Activated CD8-positive, alpha-beta T cell treated with anti-CD3 and anti-CD28 coated beads, Interleukin-2, amount 10 ng/mL, durations not matched to agents 7 days and 5 days (primary cell): ENCODE measurements around the gene ARG1. TPM values are rescaled to one million over a fixed set of nuclear protein-coding genes. Genes with fewer than 3 reads are reported as not detected.
A peak's percentile ranks its signal among the peaks of the same experiment; 100 is the strongest.

Source experiments
- ATAC-seq: fragments of 150-1000 bp; cut with Tn5 transposase; one replicate; pipeline ENCODE4 v1.10.0; 2021; ENCODE audit warnings: moderate library complexity
- CTCF ChIA-PET: fragments of 350-600 bp; sonication (Branson Sonifier 250); formaldehyde crosslinking; loops from one replicate; lab custom pipeline; 2021; ENCODE audit warnings: antibody characterized with exemption; lab: Charles Lee
- POLR2A ChIA-PET: fragments of 350-600 bp; sonication (Branson Sonifier 250); formaldehyde crosslinking; loops from one replicate; lab custom pipeline; 2021; ENCODE audit warnings: antibody characterized with exemption; lab: Charles Lee
- DNase-seq: peaks from one replicate; pipeline ENCODE4 v3.0.0-alpha.2; 2020
- H3K27ac Mint-ChIP-seq: one replicate; pipeline ENCODE4 v1.8.0; 2021; ENCODE audit warnings: mild to moderate bottlenecking, mixed read lengths
- H3K27me3 Mint-ChIP-seq: one replicate; pipeline ENCODE4 v1.8.0; 2021; ENCODE audit warnings: low read depth, mixed read lengths
- H3K36me3 Mint-ChIP-seq: one replicate; pipeline ENCODE4 v1.8.0; 2021; ENCODE audit warnings: low read depth, mixed read lengths
- H3K4me1 Mint-ChIP-seq: one replicate; pipeline ENCODE4 v1.8.0; 2021; ENCODE audit warnings: low read depth, mixed read lengths
- H3K4me3 Mint-ChIP-seq: one replicate; pipeline ENCODE4 v1.8.0; 2021; ENCODE audit warnings: mild to moderate bottlenecking, mixed read lengths
- H3K9me3 Mint-ChIP-seq: one replicate; pipeline ENCODE4 v1.8.0; 2022; ENCODE audit warnings: mixed read lengths; ENCODE audit not compliant: insufficient read depth
- total RNA-seq, 2 experiments: library from RNA; stranded (reverse); gene quantifications; one replicate each; pipeline ENCODE4 v1.2.3, GENCODE V29; 2021

Gene ARG1
- total RNA-seq, 2 experiments from 2014 or later, result not detected

DNA sequence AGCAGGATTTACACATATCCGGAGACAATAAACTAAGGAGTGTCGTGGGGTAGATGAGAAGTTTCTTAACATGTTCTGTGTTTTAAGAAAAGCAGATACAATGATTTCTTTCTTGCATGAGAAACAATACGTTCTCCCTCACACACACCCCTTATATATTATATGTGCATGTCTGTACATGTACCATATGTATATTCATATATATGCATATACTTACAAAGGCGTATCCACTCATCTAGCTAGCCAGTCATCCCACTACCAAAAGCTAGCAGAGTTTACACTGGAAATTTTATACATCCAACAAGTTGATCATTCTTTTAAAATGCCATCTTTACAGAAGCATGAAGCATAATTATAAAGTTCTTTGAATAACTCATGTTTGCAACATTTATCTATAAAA lies 14.9 kb downstream of the ARG1 start:
- Mint-ChIP-seq H3K27me3 (no peaks in the 10 kb centered on the region), H3K36me3 (peaks cover 34% of the 10 kb centered on the region), H3K4me1 (no peaks in the 10 kb centered on the region), H3K9me3 (no peaks in the 10 kb centered on the region), H3K27ac (no peak overlapping the region), H3K4me3 (no peak overlapping the region)
- ATAC-seq (no peak), DNase-seq (no peak)
- CTCF ChIA-PET, result no interaction called here
- POLR2A ChIA-PET, result no interaction called here

GRCh38 chr6:131588643-131589042 lies 15.6 kb downstream of the ARG1 start:
- no peak for ATAC-seq
- Mint-ChIP-seq H3K9me3 (no peaks in the 10 kb centered on the region), H3K4me3 (no peak overlapping the region), H3K27ac (no peak overlapping the region), H3K4me1 (no peaks in the 10 kb centered on the region), H3K27me3 (no peaks in the 10 kb centered on the region), H3K36me3 (peaks cover 35% of the 10 kb centered on the region)
- CTCF ChIA-PET, result no interaction called here
- DNase-seq, result no peak
- POLR2A ChIA-PET, result no interaction called here

DNA sequence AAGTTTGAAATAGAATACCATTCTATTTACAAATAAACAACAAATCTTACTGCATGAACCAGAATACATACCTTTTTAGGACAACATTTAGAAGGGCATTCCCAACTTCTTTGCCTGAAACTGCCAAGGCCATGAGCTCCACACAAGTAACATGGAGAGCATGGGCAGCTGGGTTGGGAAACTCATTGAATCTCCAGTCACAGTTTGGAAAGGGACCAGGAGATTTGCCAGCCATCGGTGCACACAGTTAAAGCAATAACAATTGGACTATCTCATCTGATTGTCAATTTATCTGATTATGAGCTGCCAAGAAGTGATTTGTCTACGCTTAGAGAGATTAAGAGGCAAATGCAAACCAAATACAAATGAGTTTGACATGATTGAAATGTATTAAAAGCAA lies 19.9 kb downstream of the ARG1 start:
- H3K4me3 Mint-ChIP-seq, result no peak overlapping the region
- peaks cover 46% of the 10 kb centered on the region for H3K36me3 Mint-ChIP-seq
- ChIA-PET POLR2A (no interaction called here), CTCF (no interaction called here)
- ATAC-seq (no peak), DNase-seq (no peak)
- H3K27me3 Mint-ChIP-seq, result no peaks in the 10 kb centered on the region
- H3K27ac Mint-ChIP-seq, result no peak overlapping the region
- H3K4me1 Mint-ChIP-seq, result no peaks in the 10 kb centered on the region
- no peaks in the 10 kb centered on the region for H3K9me3 Mint-ChIP-seq

DNA sequence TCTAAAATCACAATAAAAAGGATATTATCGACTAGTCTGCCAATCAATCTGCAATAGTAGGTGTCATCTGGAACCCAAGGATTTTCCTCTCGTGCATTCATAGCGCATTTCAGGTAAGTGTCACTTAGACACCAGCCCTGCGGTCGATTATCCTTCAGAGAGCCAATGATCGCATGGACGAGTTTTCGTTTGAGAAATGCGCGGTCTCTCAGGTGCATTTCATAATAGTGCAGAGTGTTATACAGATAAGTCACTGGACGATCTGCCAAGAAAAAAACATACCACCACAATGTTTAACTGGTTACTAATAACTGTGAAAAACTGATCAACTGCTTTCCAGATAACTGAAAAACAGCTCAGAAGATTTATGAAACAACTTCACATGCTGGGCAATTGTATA lies 21.0 kb downstream of the ARG1 start:
- ChIA-PET POLR2A (no interaction called here), CTCF (no interaction called here)
- no peaks in the 10 kb centered on the region for H3K9me3 Mint-ChIP-seq
- no peaks in the 10 kb centered on the region for H3K27me3 Mint-ChIP-seq
- no peaks in the 10 kb centered on the region for H3K4me1 Mint-ChIP-seq
- no peak for ATAC-seq
- H3K27ac Mint-ChIP-seq, result no peak overlapping the region
- DNase-seq, result no peak
- peaks cover 50% of the 10 kb centered on the region for H3K36me3 Mint-ChIP-seq
- no peak overlapping the region for H3K4me3 Mint-ChIP-seq

DNA sequence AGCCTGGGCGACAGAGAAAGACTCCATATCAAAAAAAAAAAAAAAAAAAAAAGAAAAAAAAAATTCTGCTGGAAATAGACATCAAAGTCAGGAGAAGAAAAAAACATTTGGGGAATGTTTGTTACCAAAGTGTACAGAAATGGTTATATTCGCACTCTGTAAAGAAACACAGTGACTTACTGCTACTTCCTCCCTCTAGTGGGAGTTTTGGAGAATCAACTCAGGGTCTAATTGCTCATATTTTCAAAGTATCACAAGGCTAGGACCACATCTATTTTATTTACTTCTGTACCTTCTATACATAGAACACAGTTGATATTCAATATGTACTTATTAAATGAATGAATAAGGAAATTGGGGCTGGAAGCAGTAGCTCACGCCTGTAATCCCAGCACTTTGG lies 24.4 kb downstream of the ARG1 start:
- Mint-ChIP-seq H3K4me1 (no peaks in the 10 kb centered on the region), H3K27me3 (no peaks in the 10 kb centered on the region), H3K4me3 (no peak overlapping the region), H3K9me3 (no peaks in the 10 kb centered on the region), H3K27ac (no peak overlapping the region), H3K36me3 (peaks cover 59% of the 10 kb centered on the region)
- ChIA-PET POLR2A (no interaction called here), CTCF (interaction anchor here (0.8 to 1.7 kb wide), 6 partner anchors 10 to 712 kb away, joined by 3 to 5 read pairs (median 4); partner anchors contain the start of gene MED23)
- ATAC-seq (no peak), DNase-seq (no peak)

DNA sequence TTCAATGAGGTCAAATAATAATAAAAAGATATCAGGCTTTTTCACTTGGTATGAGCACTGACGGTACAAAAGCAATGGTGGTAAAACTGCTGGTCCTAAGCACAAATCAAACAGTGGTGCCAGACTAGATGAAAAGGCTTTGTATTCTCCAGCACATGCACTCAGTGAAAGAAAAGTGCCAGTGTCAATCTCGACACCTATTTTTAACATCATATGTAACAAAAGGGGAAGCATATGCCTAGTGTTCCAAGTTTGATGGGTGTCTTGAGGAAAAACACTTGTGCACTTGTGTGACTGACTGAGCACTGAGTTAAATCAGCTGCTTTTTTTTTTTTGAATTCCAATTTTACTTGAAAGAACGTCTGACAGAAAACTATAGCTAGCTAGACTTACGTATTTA lies 27.7 kb downstream of the ARG1 start:
- Mint-ChIP-seq H3K4me3 (no peak overlapping the region), H3K27ac (no peak overlapping the region), H3K9me3 (no peaks in the 10 kb centered on the region), H3K36me3 (peaks cover 53% of the 10 kb centered on the region), H3K4me1 (no peaks in the 10 kb centered on the region), H3K27me3 (no peaks in the 10 kb centered on the region)
- ATAC-seq, result no peak
- CTCF ChIA-PET, result interaction anchor here (0.6 to 5.4 kb wide), 3 partner anchors 27 to 715 kb away, joined by 4 to 32 read pairs (median 4); partner anchors contain the start of gene MED23
- DNase-seq, result no peak
- POLR2A ChIA-PET, result interaction anchor here (0.6 kb wide), 1 partner anchor 185 kb away, joined by 3 read pairs; no protein-coding TSS in a partner anchor

- Mint-ChIP-seq H3K36me3 (peaks cover 48% of the 10 kb centered on the region), H3K9me3 (no peaks in the 10 kb centered on the region), H3K4me3 (no peak overlapping the region), H3K27ac (no peak overlapping the region), H3K27me3 (no peaks in the 10 kb centered on the region), H3K4me1 (no peaks in the 10 kb centered on the region)
- DNase-seq (no peak), ATAC-seq (no peak)
- ChIA-PET POLR2A (interaction anchor here (0.9 kb wide), 1 partner anchor 24 kb away, joined by 3 read pairs; no protein-coding TSS in a partner anchor), CTCF (interaction anchor here (1.2 to 5.4 kb wide), 3 partner anchors 11 to 84 kb away, joined by 3 to 32 read pairs (median 6); partner anchors contain the start of gene MED23)
These were observed 29.8 kb downstream of the ARG1 start for GRCh38 chr6:131602781-131603312.

- H3K27me3 Mint-ChIP-seq, result no peaks in the 10 kb centered on the region
- POLR2A ChIA-PET, result interaction anchor here (1.5 kb wide), 1 partner anchor 15 kb away, joined by 5 read pairs; the partner anchor contains the start of gene MED23
- DNase-seq (no peak), ATAC-seq (no peak)
- CTCF ChIA-PET, result interaction anchor here (0.9 to 2.1 kb wide), 3 partner anchors 10 to 16 kb away, joined by 3 to 17 read pairs (median 6); partner anchors contain the start of gene MED23
- H3K36me3 Mint-ChIP-seq, result peaks cover 53% of the 10 kb centered on the region
- H3K27ac Mint-ChIP-seq, result no peak overlapping the region
- no peaks in the 10 kb centered on the region for H3K9me3 Mint-ChIP-seq
- H3K4me3 Mint-ChIP-seq, result no peak overlapping the region
- no peaks in the 10 kb centered on the region for H3K4me1 Mint-ChIP-seq
These were observed 40.4 kb downstream of the ARG1 start for GRCh38 chr6:131613296-131613925.

GRCh38 chr6:131615275-131615674 lies 42.2 kb downstream of the ARG1 start:
- H3K27me3 Mint-ChIP-seq, result no peaks in the 10 kb centered on the region
- ATAC-seq, result no peak
- peaks cover 47% of the 10 kb centered on the region for H3K36me3 Mint-ChIP-seq
- POLR2A ChIA-PET, result no interaction called here
- H3K9me3 Mint-ChIP-seq, result no peaks in the 10 kb centered on the region
- no peak overlapping the region for H3K4me3 Mint-ChIP-seq
- DNase-seq, result no peak
- CTCF ChIA-PET, result no interaction called here
- H3K4me1 Mint-ChIP-seq, result no peaks in the 10 kb centered on the region
- H3K27ac Mint-ChIP-seq, result no peak overlapping the region

DNA sequence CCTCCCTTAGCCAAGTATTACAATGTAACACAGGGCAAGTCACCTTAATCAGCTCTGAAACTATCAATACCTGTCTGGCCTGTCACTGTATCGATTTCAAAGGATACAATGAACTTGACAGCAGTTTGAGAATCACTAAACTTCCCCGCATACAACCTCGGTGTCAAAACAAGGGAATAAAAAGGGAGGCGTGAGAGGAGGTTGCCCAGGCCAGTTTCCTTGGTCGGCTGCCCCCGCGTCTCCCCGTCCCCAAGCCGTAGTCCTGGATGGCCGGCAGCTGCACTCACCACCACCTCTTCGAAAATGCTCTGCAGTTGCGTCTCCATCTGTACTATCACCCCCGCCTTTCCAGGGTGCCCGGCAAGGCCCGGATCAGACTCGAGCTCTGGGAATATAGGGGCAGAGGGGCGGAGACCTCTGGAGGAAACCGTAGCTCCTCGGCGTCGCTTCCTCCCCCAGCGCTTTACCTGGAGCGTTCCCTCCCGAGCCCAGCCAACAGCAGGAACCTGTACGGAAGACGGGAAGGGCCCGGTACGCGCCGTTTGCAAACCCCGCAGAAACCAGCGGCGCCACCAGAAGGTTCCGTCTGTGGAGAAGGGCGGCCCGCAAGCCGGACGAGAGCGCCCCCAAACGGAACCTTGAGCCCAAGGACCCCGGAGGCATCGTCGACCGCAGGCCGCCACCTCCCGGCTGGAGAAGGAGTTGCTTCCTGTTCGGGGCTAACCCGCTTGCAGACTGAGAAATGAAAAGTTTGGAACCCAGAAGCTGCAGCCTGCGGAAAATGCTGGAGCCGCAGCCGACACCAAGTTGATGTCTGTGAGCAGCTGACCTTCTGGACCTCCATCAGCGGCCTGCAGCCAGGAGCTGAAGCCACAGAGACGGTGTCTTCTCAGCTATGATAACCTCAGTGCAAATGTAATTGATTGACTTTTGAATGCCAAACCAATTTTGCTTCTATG lies 55.0 kb downstream of the ARG1 start, which contains the start of gene MED23:
TSS of gene MED23 (minus strand) at position 519 of the 959 bp plus-strand sequence. CDS start at position 326, 193 bp downstream.
- Mint-ChIP-seq H3K27me3 (no peaks in the 10 kb centered on the region), H3K36me3 (peaks cover 12% of the 10 kb centered on the region), H3K4me1 (peaks cover 27% of the 10 kb centered on the region), H3K9me3 (no peaks in the 10 kb centered on the region), H3K27ac (peak within 1 kb of the TSS; percentile 94), H3K4me3 (peak within 1 kb of the TSS; percentile 98)
- ATAC-seq (peak; percentile 93), DNase-seq (peak; percentile 95)
- ChIA-PET POLR2A (interaction anchor here (0.6 to 1.5 kb wide), 9 partner anchors 10 to 735 kb away, joined by 3 to 12 read pairs (median 5); no protein-coding TSS in a partner anchor), CTCF (interaction anchor here (0.6 to 4.7 kb wide), 55 partner anchors 10 to 1197 kb away, joined by 3 to 75 read pairs (median 5); partner anchors contain the start of genes ARG1, ENPP1 and ENPP3)

DNA sequence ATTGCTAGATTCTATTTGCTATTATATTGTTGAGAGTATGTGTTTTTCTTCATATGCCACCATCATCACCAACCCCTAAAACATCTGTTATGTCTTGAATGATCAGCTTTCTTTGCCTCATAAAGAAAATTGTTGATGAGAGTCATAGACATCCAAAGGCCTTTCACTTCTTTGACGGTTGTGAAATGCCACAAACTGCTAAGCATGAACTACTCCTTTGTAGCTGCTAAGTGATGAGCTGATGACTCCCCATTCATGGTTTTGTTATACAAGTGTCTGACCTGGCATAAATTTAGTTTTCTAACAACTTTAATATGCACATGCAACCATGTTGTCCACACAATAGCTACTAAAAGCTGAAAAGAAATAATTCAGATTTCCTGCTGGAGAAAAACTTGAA lies 55.7 kb downstream of the ARG1 start:
- no peak for ATAC-seq
- Mint-ChIP-seq H3K9me3 (no peaks in the 10 kb centered on the region), H3K27ac (no peak overlapping the region)

More for the DNA sequence above, 55.7 kb downstream of the ARG1 start:
- POLR2A ChIA-PET, result interaction anchor here (1.0 to 1.5 kb wide), 4 partner anchors 10 to 431 kb away, joined by 5 to 12 read pairs (median 5); no protein-coding TSS in a partner anchor
- Mint-ChIP-seq H3K4me3 (peak overlapping the region; percentile 98), H3K36me3 (peaks cover 5% of the 10 kb centered on the region), H3K4me1 (peaks cover 27% of the 10 kb centered on the region), H3K27me3 (no peaks in the 10 kb centered on the region)
- no peak for DNase-seq
- CTCF ChIA-PET, result interaction anchor here (0.6 to 4.7 kb wide), 48 partner anchors 10 to 758 kb away, joined by 3 to 75 read pairs (median 7); partner anchors contain the start of genes ARG1, ENPP1 and ENPP3
